Activated CD8-positive, alpha-beta memory T cell treated with anti-CD3 and anti-CD28 coated beads, Interleukin-2, amount 50 U/mL, for 24 hours (primary cell): ENCODE measurements around the gene COPS3.

Source experiments
- DNase-seq: peaks from one replicate; pipeline ENCODE4 v3.0.0-alpha.2; 2020; ENCODE audit errors: extremely low read depth

Gene COPS3

GRCh38 chr17:17241656-17242055, 39.4 kb downstream of the COPS3 start:
- no peak for DNase-seq

DNA sequence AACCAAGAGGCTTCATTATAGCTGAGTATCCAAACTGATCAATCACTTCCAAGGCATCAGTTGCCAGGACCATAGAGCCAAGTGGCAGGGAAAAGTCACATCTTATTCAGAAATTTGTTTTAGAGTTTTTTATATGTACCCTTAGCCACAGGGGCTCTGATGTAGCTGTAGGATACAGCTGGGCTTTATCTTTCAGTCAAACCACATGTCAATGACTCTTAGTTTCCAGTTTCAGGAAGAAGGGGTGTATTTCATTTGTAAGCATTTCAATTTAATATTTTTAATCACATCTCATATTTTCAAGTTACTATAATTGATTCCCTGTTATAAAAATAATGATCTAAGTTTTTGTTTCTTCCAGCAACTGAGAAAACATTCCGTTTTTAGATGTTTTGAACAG, 41.2 kb downstream of the COPS3 start:
- DNase-seq = no peak

GRCh38 chr17:17237026-17237799, 43.8 kb downstream of the COPS3 start, which contains the start of gene FLCN:
FLCN (minus strand) TSS chr17:17237168; CDS start chr17:17228137, 9,031 bp downstream.
- peak; percentile 72 for DNase-seq

- no peak for DNase-seq
Measured at GRCh38 chr17:17236295-17237025, 44.6 kb downstream of the COPS3 start.

GRCh38 chr17:17235212-17236174, 45.6 kb downstream of the COPS3 start:
- no peak for DNase-seq

DNA sequence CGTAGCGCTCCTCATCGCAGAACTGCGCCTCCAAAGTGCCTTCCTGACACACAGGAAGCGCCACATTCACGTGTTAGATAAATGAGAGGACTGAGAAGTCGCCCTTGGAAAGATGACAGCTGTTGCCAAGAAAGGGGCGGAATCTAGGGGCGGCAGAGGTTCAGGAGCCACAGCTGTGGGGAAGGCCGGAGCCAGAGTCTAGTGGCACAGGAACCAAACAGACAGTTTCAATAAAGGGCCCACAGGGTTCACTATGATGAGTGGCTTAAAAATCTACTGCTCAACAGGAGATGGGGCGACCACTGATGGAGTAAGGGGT, 48.8 kb downstream of the COPS3 start:
- no peak for DNase-seq

GRCh38 chr17:17231621-17232302, 49.3 kb downstream of the COPS3 start:
- DNase-seq = no peak

- no peak for DNase-seq
Measured at GRCh38 chr17:17229416-17230384, 51.3 kb downstream of the COPS3 start.

- no peak for DNase-seq
Measured at GRCh38 chr17:17228521-17229279, 52.3 kb downstream of the COPS3 start.

GRCh38 chr17:17227608-17228520, 53.2 kb downstream of the COPS3 start:
- no peak for DNase-seq

- no peak for DNase-seq
Measured at GRCh38 chr17:17226451-17227265, 54.4 kb downstream of the COPS3 start.

- DNase-seq = no peak
Measured at GRCh38 chr17:17225901-17226300, 55.1 kb downstream of the COPS3 start.

GRCh38 chr17:17224137-17224536, 56.9 kb downstream of the COPS3 start:
- DNase-seq = no peak

GRCh38 chr17:17223736-17224135, 57.3 kb downstream of the COPS3 start:
- DNase-seq = no peak

DNA sequence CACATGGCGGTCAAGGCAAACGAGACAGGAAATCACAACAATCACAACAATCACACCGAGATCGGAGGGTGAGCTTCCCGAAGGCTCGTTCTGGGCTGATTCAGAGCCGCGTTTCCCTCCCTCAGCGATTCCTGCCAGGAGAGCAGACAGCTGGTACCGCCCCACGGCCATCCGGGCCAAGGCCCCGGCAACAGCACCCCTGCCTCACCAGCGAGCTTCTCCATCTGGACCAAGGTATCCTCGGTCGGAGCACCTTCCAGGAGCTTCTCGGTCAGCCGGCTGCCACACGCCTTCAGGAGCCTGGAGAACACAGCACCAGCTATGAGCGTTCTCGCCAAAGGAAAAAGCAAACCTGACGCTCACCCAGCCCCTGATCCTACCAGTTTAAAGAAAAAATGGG, 59.7 kb downstream of the COPS3 start:
- DNase-seq = no peak

- DNase-seq = no peak
Measured at GRCh38 chr17:17220529-17220928, 60.5 kb downstream of the COPS3 start.

DNA sequence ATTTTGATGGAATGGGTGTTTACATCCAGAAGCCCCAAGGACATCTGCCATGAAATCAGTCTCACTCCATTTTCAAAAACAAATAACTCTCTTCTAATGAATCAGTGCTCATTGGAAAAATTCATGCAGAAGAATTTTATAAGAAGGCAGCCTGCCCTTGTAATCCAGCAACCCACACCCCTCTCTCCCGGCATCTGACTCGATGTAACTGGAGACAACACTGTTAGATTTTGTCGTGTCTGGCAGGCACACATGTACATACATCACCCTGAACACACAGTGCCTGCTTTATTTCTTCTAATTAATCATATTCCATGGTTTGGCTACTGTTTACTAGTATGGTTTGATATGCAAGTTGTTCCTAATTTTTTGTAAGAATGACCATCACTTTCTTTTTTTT, 63.1 kb downstream of the COPS3 start:
- DNase-seq = no peak

GRCh38 chr17:17216776-17217175, 64.3 kb downstream of the COPS3 start:
- no peak for DNase-seq
